Suprapubic skin (tissue), 4 donors: ENCODE results near the gene IL17RB.

Source experiments
- CTCF ChIP-seq, 2 donors: fragments of 200-600 bp in 1 of 2; fragments of 450-650 bp in 1 of 2; sonication (generic) in 1 of 2; IDR thresholded peaks; one replicate each; pipeline ENCODE4 v1.5.1; 2016 to 2019; ENCODE audit warnings: antibody characterized with exemption in 2 of 2, mild to moderate bottlenecking in 1 of 2, moderate library complexity in 1 of 2
- POLR2A ChIP-seq, 2 donors: fragments of 450-650 bp; IDR thresholded peaks; one replicate each; pipeline ENCODE4 v1.6.1; 2017; ENCODE audit warnings: antibody characterized with exemption in 2 of 2, mild to moderate bottlenecking in 2 of 2, moderate library complexity in 2 of 2
- POLR2AphosphoS5 ChIP-seq, 3 donors: sonication (generic); formaldehyde crosslinking; IDR thresholded peaks; one replicate each; pipeline ENCODE4 v1.6.1; 2017; ENCODE audit warnings: antibody characterized with exemption in 3 of 3

DNA sequence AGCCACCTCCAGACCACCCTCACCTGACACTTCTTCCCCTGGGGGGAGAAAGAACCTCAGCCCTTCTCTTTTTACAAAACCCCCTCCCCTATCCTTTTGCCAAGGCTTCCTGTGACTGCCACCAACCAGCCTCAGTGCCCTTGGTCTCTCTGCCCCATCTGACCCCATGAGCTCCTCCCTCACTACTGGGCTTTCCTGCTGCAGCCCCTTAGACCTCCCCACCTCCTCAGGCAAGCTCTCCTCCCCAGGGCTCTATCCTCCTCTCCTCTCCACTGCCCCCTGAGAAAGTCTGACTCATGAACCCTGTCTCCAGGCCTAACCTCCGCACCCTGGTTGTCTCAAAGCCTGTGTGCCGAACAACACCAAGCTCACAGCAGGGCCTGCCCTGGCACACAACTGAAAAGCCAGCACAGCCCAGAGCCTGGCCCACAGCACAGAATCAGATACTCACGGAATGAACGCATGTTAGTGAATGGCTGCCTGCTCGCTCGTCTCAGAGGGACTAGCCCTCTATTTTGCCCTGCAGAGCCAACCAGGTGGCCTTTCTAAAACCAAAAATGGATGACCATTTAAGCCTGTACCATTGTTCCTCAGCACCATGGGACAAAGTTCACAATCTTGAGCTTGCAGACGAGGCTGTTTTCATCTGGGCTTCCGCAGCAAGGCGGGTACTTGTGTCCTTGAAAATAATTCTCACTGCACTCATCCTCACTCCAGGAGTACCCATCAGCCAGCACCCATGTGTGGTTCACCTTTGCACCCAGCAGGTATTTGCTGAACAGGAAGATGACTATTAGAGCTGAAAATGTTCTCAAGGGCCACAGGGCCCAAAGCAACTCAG is 1.9 kb upstream of the IL17RB start:
- no peak for TF ChIP-seq CTCF (IDR thresholded peaks at IDR 0.05)
- no peak for TF ChIP-seq POLR2AphosphoS5 (IDR thresholded peaks at IDR 0.05)
- no peak for TF ChIP-seq POLR2A (IDR thresholded peaks at IDR 0.05)
